DMS53 treated with DMSO at 0.1 percent for 48 hours (cell line): Measurements from ENCODE around the gene KIF18B.
"Not testable (repeated sequence)": the region's sequence is repeated elsewhere in the genome, so short reads cannot be mapped to it uniquely, and the experiment has no call there.

Experiments
- DNase-seq: peaks from one replicate; lab custom pipeline; 2025; ENCODE audit not compliant: unreplicated experiment; lab: John Stamatoyannopoulos, UW

The KIF18B gene

DNA sequence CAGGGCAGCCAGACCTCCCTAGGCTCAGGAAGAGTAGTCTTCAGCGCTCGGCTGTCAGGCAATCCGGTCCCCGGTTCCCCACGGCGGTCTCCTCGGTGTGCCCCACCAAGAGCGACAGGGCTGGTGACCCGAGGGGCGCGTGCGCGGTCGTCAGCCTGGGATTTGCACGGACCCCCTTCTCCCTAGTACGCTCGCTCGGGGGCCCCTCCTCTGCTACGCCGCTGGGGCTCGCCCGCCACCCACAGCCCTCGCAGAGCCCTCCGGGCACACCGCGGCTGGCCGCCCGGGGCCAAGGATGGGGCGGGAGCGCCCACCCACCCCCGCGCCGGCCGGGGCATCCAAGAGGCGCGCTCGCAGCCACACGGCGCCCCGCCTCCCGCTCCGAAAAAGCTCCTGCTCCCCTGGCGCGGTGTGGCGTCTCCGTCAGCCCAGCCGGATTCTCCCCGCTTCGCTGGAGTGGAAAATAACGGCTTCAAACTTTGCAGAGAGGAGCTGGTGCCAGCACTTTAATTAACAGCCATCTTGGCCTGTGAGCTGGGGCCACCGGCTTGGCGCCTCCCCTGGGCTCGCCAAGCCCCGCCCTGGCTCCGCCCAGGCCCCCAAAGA is 22.7 kb upstream of the KIF18B start:
- no peak for DNase-seq

DNA sequence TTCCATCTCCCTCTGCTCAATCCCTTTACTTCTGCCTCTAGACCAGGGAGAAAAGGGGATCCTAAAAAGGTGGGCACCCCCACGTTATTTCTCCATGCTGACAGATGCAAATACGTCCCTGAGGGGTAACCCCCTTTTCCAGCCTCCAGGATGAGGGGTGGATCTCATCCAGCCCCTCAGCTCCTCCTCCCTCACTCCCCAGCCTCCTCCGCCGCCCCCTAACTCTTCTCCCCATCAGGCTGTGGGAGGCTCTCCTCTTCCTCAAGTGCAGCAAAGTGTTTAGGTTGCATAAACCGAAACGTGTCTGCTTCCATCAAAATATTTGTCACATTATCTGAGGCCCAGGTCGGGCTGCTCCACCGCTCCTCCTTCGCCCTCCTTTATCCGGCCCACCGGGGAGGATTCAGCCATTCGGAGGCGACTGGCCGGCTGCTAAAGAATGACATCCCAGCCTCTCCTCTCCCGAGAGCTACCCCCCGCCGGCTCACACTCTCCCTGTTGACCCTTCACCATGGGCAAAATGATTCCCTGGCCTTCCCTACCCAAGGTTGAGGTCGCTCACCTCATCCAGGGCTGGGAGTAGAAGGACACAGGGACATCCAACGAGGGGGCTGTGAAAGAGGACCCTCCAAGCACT is 21.7 kb upstream of the KIF18B start:
- no peak for DNase-seq

DNA sequence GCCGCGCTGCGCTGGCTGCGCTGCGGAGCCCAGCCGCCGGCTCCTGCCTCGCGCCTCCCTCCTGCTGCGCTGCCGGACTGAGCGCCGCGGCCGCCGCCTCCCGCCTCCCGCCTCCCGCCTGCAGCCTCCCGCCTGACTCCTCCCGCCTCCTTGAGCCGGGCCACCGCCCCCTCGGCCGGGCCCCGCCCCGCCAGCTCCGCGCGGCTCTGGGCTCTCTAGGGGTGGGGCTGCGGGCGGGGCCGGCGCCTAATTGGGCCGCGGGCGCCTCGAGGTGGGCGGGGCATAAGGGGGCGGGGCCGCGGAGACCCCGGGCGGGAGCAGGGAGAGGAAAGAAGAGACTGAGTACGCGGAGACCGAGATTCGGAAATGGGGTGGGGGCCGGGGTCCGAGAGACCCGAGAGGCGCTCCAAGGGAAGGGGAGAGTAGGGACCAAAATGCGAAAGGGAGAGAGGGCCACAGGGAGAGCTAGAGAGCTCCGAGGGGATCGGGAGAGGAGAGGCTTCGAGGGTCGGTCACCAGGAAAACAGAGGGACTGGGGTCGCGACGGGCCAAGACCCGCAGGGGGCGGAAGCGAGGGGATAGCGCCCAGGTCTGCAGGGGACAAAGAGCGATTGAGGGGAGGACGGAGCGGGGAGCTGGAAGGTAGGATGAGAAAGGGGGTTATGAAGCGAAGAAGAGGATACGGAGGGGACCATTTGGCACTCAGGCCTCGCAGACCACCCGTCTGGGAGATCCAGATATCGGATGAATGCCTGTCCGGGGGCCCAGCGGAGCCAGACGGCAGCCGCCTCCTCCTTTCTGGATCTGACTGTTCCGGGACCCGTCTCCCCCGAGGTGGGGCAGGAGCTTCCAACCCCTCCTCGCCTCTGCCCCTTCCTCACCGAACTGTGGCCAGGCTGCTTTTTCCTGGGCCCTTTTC is 20.9 kb upstream of the KIF18B start, which contains the start of gene C1QL1:
C1QL1 (minus strand) TSS at position 79 of the 919 bp plus-strand sequence. CDS start 255 bp downstream, outside the sequence.
- DNase-seq, result peak; percentile 87

DNA sequence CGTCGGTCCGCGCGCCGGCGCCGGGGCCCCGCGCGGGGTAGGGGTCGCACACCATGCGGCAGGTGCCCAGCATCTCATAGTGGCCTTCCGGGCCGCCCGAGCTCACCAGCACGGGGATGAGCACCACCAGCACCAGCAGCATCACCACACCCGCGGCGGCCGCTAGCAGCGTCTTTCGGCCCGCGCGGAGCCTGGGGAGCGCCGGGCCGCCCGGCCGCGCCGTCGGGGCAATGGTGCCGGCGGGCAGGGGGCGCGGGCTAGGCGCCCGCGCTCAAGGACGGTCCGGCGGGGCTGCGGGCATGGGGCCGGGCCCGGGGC is 20.3 kb upstream of the KIF18B start:
- no peak for DNase-seq

DNA sequence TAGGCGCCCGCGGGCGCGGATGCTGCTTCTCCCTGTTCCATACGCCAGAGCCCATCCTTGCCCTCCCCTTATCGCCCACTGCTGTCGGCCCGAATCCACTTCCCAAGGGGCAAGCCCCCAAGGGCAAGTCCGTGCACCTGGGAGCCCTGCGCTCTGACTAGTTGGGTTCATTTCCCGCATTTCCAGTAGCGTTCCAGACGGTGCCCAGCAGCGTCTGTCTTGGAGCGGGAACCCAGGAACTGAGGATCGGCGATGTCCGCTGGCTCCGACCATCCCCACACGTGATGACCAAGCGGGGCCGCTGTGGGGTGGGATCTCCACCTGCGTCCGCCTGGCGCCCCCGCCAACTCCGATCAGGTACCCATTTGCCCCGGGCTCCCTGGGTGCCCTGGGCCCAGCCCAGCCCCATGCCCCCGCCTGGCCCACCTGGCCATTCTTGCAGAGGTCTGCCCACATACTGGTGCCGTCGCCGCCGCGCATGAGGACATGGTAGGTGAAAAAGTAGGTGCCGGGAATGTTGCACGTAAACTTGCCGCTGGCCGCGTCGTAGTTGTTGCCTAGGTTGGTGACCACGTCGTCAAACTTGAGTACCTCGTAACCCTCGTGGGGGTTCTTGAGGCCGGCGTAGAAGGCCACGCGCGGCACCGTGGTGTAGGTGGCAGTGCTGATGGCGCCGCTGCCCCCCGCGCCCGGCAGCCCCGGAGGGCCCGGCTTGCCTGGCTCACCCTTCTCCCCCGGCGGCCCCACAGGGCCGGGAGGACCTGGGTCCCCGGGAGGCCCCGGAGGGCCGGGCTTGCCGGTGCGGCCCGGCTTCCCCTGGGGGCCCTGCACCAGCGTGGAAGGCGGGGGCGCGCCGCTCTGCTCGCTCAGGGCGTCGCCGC is 19.7 kb upstream of the KIF18B start:
- DNase-seq, result no peak

DNA sequence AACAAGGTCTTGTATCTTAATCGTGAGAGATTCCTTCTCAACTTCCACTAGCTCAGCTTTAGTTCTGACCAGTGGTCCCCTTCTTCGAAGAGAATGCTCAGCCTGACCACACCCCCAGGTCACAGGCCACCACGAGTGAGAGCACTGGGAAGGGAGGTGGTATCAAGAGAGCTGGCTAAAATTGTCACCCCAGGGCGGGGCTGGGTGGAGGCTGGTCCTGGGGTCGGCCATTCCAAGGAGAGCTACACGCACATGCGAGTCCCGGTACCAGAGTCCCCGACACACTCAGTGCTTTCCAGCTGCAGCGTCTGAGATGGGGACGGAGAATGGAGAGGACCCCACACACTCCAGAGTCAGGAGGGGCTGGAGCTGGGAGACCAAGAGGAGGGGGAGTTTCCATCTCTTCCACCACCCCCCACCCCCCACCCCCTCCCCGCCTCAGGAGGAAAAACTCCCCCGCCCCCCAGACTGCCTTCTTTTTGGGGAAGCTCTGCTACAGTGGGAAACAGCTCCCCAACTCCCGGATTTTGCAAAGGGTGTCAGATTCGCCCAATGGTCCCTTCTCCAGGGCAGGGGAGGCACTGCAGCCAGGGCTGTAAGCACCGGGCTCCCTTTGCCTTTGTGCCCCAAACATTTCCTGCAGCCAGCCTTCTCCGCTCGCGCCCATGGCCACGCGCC is 18.9 kb upstream of the KIF18B start:
- DNase-seq, result no peak

DNA sequence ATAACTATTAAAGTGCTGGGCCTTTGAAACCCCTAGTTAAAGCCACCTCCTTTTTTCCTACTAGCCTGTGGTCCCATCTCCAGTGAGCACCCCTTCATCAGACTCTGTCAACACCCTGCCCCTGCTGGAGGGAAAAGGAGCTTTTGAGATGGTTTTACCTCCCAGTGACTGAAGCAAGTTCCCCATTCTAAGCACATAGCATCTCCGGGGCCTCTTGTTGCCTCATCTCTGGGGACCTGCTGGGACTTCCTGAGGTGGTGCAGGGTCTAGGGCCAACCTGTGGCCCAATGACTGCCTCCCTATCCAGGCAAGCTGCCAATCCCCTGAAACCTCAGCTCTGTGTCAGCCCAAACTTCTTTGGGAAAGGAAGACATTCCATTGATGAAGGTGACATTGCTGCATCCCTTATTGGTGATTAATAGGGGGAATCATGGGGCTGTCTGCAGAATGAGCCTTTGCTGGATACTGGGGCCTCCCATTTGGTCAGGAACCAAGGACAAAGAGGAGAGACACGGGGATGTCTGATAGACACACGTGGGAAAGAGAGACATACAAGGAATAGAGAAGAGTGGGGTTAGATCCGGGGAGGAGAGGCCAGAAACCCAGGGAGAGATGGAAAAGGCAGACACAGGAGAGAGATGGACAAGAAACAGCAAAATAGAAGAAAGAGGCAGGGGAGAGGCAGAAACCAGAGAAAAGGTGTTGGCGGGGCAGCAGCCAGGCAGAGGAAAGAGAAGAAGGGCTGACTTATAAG is 18.1 kb upstream of the KIF18B start:
- DNase-seq, result no peak

DNA sequence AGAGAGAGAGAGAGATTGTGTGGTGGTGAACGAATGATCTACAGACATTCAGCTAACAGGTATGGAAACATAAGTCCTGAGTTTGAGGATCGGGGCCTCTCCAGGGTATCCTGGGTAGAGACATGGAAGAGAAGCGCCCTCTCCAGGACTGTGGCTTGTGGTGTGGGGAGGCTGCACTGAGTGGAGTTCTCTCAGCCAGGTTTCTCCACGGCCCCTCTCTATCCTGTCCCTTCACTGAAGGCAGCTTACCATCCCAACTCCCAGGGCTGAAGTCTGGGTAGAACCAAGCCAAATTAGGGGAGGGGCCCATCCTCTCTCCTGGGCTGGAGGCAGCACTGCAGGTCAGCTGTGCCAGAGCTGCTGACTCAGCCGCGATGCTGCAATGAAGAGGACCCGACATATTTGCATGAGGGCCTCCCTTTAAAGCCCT is 14.4 kb upstream of the KIF18B start:
- no peak for DNase-seq

DNA sequence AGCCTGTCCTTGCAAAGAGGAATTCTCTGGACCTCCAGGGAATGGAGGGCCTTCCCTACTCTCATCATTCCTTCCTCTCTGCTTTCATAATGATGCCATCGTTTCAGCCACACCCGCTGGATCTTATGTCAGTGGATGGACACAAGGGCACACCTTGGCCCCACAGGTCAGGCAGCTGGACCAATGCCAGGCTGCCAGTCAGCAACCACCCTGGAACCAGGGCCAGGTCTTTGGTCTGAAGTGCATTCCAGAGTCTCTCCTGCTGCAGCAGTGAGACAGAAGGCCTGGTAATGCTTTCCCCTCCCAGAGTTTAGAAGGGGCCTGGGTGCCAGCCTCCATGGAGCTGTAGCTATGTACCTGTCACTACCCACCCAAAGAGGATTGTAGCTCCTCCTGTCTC is 13.1 kb upstream of the KIF18B start:
- no peak for DNase-seq

DNA sequence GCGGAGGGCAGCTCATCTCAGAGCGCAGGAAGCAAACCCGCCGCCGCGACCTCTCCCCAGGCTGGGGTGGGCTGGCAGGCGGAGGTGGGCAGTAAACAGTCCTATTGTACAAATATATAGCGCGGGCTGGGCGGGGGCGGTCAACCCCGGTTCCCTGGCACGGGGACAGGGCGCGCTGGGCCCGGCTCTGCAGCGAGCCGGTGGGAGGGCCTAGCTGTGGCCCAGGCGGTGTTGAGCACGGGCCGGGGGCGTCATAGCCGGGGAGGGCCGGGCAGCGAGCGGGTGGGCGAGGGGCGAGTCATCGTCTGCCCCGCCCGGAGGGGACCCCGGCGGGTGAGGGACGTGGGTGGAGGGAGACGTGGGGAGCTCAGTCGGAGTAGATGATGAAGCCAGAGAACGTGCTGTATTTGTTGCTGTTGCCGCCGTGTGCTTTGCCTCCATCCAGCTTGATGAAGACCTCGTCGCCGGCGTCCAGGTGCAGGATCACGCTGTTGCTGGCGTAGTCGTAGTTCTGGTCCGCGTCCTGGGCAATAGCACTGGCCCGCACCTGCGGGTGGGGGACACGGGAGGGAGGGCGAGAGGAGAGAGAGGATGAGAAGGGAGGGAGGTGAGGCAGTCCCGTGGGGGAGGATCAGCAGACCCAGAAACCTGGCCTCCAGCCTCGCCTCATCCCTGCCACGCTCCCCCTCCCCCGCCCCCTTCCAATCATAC is 12.4 kb upstream of the KIF18B start:
- DNase-seq, result no peak

DNA sequence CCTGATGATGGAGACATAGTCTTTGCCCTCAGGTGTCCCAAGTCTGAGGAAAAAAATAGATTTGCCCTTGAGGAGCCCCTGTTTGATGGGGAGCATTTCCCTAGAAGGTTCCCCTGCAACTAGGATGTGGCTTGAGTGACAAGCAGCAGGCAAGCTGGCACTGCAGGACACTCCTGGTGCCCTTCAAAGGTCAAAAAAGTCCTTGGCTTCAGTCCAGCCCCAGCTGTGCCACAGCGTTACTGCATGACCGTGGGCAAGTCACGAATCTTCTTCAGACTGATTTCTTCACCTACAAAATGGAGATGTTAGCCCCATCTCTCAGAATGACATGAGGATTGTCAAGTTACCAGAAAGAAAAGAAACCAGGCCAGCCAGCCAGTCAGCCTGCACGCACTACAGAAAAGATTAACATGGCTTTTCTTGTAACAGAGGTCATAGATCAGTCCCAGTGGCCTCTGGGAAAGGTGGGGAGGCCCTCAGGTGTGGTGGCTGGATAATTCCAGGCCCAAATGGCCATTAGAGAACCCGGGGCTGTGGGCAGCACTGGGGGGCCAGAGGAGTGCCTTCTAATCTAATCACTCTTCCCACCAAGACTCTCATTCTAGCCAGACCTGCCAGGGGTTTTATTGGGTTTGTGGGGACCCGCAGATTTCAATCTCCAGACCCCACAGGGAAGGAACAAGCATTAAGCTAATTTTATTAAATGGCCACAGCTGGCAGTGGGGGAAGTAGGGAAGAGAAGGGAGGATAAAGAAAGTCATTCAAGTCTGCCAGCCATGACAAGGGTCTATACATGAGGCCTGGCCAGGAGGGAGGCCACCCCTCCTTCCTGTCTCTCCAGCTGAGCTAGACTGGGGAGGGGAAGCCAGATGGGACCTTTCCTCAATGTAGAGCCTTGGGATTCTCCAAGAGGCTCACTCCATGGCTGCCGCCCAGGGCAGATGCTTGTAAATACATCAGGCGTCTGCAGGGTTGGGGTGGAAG is 9.7 kb upstream of the KIF18B start:
- DNase-seq, result no peak

DNA sequence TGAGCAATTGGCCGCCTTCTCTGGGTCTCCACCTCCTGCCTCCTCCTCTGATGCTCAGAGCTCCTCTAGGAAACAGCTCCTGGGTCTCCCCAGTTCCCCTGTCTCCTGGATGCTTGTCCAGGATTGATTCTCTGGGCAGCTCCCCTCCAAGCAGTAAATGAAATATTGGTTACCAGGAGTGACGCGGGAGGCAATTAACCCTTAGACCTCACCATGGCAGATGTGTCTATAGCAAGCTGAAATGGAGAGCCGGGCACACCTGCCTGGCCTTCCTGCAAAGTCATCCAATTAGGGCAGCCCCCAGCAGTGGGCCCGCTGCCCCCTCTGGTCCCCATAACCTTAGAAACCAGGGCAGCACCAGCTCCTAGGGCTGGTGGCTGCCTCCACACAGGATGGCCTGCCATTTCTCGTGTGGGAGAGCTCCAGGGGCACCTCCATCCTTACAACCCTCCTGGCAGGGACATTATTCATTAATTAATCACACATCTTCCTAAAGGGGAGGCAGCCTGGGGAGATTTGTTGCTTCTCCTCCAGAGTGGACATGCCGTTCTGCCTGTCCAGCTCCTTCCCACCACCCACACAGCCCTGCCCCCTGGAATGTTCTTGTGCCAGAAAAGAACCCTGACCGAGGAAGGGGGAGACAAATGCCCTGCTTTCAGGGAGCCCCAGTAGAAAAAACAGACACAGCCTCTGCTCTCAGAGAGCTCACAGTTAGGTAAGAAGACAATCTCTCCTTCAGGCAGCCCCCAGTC is 8.3 kb upstream of the KIF18B start:
- DNase-seq, result no peak

DNA sequence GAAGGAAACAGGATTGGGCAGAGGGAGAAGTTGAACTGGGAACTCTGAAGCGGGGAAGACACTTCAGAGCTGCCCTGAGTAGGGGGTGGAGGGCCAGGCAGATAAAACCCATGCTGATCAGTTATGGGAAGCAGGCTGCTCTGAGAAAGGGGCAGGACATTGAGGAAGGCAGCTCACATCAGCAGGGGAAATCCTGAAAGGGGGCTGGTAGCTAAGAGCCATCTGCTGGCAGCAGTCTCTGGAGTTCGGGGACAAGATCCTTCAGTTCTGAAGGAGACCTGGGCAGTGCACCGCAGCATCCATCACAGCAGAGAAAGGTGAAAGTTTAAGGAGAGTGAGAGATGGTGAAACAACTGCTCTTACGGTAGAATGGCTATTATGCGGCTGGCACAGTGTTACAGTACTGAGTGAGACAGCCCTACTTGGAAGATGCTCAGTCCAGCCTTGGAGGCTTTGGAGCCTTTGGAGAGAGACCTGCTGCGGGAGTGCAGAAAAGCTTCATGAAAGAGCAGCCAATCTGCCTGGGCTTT is 5.4 kb upstream of the KIF18B start:
- DNase-seq, result no peak

DNA sequence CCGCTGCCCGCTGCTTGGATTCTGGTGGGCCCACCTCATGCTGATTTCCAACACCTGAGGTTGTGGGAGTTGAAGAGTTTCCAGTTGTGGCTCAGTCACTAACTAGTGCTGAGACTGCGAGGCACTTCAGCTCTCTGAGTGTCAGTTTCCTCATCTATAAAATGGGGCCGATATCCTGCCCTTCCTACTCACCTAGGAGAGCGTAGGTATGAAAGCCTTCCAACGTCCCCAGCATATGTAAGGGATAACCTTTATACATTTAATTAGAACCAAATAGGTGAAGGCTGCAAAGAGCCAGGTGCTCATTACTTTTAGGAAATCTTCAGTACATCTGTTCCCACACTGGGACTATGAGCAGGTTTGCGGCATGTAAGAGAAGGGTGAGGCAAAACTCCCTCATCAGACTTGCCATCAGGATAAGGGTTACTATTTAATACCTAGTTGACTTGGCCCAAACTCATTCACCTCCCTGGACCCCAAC is 782 bp upstream of the KIF18B start:
- no peak for DNase-seq

DNA sequence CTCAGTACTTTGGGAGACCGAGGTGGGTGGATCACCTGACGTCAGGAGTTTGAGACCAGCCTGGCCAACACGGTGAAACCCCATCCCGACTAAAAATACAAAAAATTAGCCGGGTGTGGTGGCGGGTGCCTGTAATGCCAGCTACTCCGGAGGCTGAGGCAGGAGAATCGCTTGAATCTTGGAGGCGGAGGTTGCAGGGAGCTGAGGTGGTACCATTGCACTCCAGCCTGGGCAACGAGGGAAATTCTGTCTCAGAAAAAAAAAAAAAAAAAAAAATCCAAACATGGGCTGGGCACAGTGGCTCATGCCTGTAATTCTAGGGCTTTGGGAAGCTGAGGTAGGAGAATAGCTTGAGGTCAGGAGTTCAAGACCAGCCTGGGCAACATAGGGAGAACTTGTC is 1.9 kb downstream of the KIF18B start:
- DNase-seq, result not testable (repeated sequence)

DNA sequence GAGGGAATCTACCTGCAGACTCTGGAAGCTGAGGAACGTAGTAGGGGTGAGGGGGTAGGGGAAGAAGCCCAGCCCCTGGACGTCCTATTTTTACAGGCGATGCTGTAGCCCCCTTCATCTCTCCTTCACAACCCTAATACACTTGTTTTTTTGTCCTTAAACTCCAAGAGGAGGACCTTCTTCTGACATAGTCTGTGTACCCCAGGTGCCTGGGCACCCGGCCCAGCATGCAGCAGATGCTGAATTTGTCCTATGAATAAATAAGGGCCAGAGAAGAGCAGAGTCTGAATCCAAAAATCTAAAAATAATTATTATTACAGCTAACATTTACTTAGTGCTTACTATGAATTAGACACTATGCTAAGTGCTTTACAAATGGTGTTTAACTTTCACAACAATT is 5.1 kb downstream of the KIF18B start:
- no peak for DNase-seq
